NOMO-1 treated with dmso at 0.1 percent for 144 hours (cell line): Measurements from ENCODE around the gene MISP3.

ENCODE experiments used
- DNase-seq: peaks from one replicate; lab custom pipeline; 2025; ENCODE audit not compliant: unreplicated experiment; lab: John Stamatoyannopoulos, UW

Gene MISP3

GRCh38 chr19:14078411-14078810, 5.8 kb downstream of the MISP3 start:
- DNase-seq, result no peak

- DNase-seq, result peak; percentile 96
Measured at GRCh38 chr19:14080887-14081796, 8.6 kb downstream of the MISP3 start.

GRCh38 chr19:14081797-14082674, 9.4 kb downstream of the MISP3 start:
- no peak for DNase-seq

- DNase-seq, result no peak
Measured at GRCh38 chr19:14082675-14082960, 10.0 kb downstream of the MISP3 start.

- no peak for DNase-seq
Measured at GRCh38 chr19:14085309-14085995, 12.9 kb downstream of the MISP3 start, which contains the start of gene C19orf67. Gene C19orf67 (minus strand): TSS chr19:14085783. CDS start chr19:14085627, 156 bp downstream.

- DNase-seq, result no peak
Measured at GRCh38 chr19:14086098-14086497, 13.5 kb downstream of the MISP3 start.

GRCh38 chr19:14088634-14089411, 16.2 kb downstream of the MISP3 start:
- no peak for DNase-seq

- DNase-seq, result no peak
Measured at GRCh38 chr19:14089412-14089661, 16.8 kb downstream of the MISP3 start.

GRCh38 chr19:14089662-14090508, 17.3 kb downstream of the MISP3 start:
- no peak for DNase-seq

- peak; percentile 79 for DNase-seq
Measured at GRCh38 chr19:14090509-14091080, 18.0 kb downstream of the MISP3 start, which contains the start of gene SAMD1. Gene SAMD1 (minus strand): TSS chr19:14090751.

GRCh38 chr19:14091081-14091812, 18.7 kb downstream of the MISP3 start:
- peak; percentile 79 for DNase-seq

- DNase-seq, result no peak
Measured at GRCh38 chr19:14091813-14092462, 19.4 kb downstream of the MISP3 start.

- no peak for DNase-seq
Measured at GRCh38 chr19:14093117-14093823, 20.7 kb downstream of the MISP3 start.

GRCh38 chr19:14094854-14095253, 22.3 kb downstream of the MISP3 start:
- DNase-seq, result no peak

- DNase-seq, result no peak
Measured at GRCh38 chr19:14096272-14096992, 23.8 kb downstream of the MISP3 start.

- DNase-seq, result no peak
Measured at GRCh38 chr19:14097532-14098151, 25.1 kb downstream of the MISP3 start.
